ENCODE data around the gene DGKE.

Gene DGKE

DNA sequence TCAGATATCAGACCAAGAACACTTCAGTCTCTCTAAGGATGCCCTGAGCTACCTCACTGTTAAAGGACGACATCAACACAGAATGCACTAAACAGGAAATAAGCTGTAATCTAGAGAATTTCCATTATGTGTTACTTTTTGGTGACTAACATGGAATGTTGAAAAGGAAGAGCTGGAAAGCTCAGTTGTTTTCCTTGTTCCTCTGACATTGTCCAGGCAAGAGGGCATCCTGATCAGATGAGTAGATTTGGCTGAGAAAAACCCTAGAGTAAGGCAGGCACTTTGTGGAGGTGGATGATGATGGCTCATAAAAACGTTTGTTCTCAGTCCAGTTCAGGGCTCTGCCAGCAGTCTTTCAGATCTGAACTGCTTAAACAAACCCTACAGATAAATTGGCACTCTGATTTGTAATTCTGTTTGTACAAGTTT, 34.0 kb downstream of the DGKE start:
- Histone ChIP-seq H3K4me2 (no peak overlapping the region), H3K79me2 (ENCODE audit: insufficient read depth, low read depth) (no peaks in the 10 kb centered on the region), H3K4me1 (ENCODE audit: low read depth, poor library complexity, severe bottlenecking) (peaks cover 22% of the 10 kb centered on the region), H3K27ac (no peak overlapping the region), H3K9ac (no peak overlapping the region), H3K36me3 (ENCODE audit: insufficient read depth) (no peaks in the 10 kb centered on the region), H2AFZ (ENCODE audit: low read depth) (no peak overlapping the region), H3K4me3 (IDR thresholded peaks at IDR 0.05; ENCODE audit: insufficient read depth, low read depth, low read length) (no peak overlapping the region), H3K27me3 (ENCODE audit: insufficient read depth, low read depth) (no peaks in the 10 kb centered on the region), H4K20me1 (ENCODE audit: insufficient read depth) (no peaks in the 10 kb centered on the region)
- TF ChIP-seq, protein P1, sequence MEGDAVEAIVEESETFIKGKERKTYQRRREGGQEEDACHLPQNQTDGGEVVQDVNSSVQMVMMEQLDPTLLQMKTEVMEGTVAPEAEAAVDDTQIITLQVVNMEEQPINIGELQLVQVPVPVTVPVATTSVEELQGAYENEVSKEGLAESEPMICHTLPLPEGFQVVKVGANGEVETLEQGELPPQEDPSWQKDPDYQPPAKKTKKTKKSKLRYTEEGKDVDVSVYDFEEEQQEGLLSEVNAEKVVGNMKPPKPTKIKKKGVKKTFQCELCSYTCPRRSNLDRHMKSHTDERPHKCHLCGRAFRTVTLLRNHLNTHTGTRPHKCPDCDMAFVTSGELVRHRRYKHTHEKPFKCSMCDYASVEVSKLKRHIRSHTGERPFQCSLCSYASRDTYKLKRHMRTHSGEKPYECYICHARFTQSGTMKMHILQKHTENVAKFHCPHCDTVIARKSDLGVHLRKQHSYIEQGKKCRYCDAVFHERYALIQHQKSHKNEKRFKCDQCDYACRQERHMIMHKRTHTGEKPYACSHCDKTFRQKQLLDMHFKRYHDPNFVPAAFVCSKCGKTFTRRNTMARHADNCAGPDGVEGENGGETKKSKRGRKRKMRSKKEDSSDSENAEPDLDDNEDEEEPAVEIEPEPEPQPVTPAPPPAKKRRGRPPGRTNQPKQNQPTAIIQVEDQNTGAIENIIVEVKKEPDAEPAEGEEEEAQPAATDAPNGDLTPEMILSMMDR (conservative IDR thresholded peaks at IDR 0.05; ENCODE audit: low read depth, low read length), result no peak

DNA sequence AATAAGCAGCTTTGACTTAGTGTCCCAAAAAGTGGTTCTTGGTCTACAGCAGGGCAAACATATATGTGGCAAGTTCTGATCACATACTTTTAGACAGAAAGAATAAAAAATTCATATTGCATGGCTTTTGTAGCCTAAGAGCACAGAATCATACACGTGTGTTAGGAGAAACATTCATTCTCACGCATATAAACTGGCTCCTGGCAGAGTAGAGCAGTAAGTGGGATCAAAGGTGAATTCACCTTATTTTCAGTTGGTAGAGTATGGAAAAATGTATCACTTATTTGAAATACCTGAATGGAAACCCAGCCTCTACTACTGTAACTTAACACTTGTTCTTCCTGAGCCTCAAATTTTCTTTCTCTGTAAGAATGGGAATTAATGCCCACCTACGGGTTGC, 34.8 kb downstream of the DGKE start:
- Histone ChIP-seq H3K36me3 (ENCODE audit: insufficient read depth) (no peaks in the 10 kb centered on the region), H3K27ac (no peak overlapping the region), H2AFZ (ENCODE audit: low read depth) (no peak overlapping the region), H4K20me1 (ENCODE audit: insufficient read depth) (no peaks in the 10 kb centered on the region), H3K9ac (no peak overlapping the region), H3K4me3 (IDR thresholded peaks at IDR 0.05; ENCODE audit: insufficient read depth, low read depth, low read length) (no peak overlapping the region), H3K79me2 (ENCODE audit: insufficient read depth, low read depth) (no peaks in the 10 kb centered on the region), H3K4me1 (ENCODE audit: low read depth, poor library complexity, severe bottlenecking) (peaks cover 22% of the 10 kb centered on the region), H3K27me3 (ENCODE audit: insufficient read depth, low read depth) (no peaks in the 10 kb centered on the region), H3K4me2 (no peak overlapping the region)
- TF ChIP-seq, protein P1 (conservative IDR thresholded peaks at IDR 0.05; ENCODE audit: low read depth, low read length), result no peak

DNA sequence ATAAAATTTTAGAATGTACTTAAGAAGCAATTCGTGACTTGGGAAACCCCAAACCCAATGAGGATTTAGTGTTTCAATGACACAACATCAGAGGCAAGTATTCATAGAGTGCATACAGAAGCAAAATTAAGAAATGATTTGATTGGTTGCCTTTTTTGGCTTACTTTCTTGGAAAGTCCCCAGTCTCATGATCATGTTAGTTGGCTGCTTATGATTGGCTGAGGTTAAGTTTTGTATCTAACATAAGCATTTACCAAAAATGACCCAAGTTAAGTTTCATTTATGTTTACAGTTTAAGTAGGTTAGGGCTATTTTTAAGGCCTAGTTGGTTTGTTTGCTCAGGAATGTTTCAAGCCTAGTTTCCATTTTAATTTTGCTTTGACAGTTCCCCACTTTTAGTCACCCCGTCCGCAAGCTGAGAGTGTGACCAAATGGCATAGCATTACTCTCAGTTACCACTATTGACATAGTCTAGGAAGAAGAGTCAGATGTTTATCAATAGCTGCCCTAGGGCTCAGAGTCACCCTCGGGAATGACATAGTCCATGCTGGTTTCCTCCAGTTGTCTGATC, 36.2 kb downstream of the DGKE start:
- H3K4me2 ChIP-seq, result peak overlapping the region; percentile 11; the same call in 1 of the 2 replicates
- H4K20me1 ChIP-seq (ENCODE audit: insufficient read depth), result no peaks in the 10 kb centered on the region
- no peaks in the 10 kb centered on the region for H3K27me3 ChIP-seq (ENCODE audit: insufficient read depth, low read depth)
- peaks cover 22% of the 10 kb centered on the region for H3K4me1 ChIP-seq (ENCODE audit: low read depth, poor library complexity, severe bottlenecking)
- H3K36me3 ChIP-seq (ENCODE audit: insufficient read depth), result no peaks in the 10 kb centered on the region
- TF ChIP-seq, protein P1 (conservative IDR thresholded peaks at IDR 0.05; ENCODE audit: low read depth, low read length), result no peak
- H3K4me3 ChIP-seq (IDR thresholded peaks at IDR 0.05; ENCODE audit: insufficient read depth, low read depth, low read length), result no peak overlapping the region
- H3K9ac ChIP-seq, result no peak overlapping the region
- H3K79me2 ChIP-seq (ENCODE audit: insufficient read depth, low read depth), result no peaks in the 10 kb centered on the region
- peak overlapping the region; percentile 46 for H3K27ac ChIP-seq
- no peak overlapping the region for H2AFZ ChIP-seq (ENCODE audit: low read depth)

DNA sequence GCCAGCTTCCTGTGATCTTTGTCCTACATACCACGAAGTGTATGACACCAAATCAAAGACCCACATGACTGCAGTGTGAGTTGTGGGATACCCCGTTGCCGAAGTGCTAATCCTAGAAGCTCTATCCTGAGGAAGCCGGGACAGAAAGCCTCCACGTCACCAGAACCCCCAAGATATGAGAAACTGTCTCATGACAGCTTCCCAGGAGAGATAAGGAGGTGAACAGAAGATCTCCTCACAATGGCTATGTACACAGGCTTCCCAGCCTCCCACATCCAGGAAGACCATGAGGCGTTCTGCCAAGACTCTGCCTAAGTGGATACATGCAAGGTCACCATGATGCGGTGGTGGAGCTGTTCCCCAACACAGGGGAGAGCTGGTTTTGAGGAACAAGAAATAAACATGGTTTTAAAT, 42.8 kb downstream of the DGKE start:
- H3K4me2 ChIP-seq, result no peak overlapping the region

More for the DNA sequence above, 42.8 kb downstream of the DGKE start:
- no peaks in the 10 kb centered on the region for H4K20me1 ChIP-seq (ENCODE audit: insufficient read depth)
- TF ChIP-seq, protein P1 (conservative IDR thresholded peaks at IDR 0.05; ENCODE audit: low read depth, low read length), result no peak
- no peaks in the 10 kb centered on the region for H3K36me3 ChIP-seq (ENCODE audit: insufficient read depth)
- H3K27ac ChIP-seq, result no peak overlapping the region
- H3K27me3 ChIP-seq (ENCODE audit: insufficient read depth, low read depth), result no peaks in the 10 kb centered on the region
- H3K79me2 ChIP-seq (ENCODE audit: insufficient read depth, low read depth), result no peaks in the 10 kb centered on the region
- no peak overlapping the region for H2AFZ ChIP-seq (ENCODE audit: low read depth)
- H3K4me1 ChIP-seq (ENCODE audit: low read depth, poor library complexity, severe bottlenecking), result no peaks in the 10 kb centered on the region
- no peak overlapping the region for H3K4me3 ChIP-seq (IDR thresholded peaks at IDR 0.05; ENCODE audit: insufficient read depth, low read depth, low read length)
- H3K9ac ChIP-seq, result no peak overlapping the region
